GM20000 (cell line): ENCODE results near the gene PHF10.
"Not testable (repeated sequence)": the region's sequence is repeated elsewhere in the genome, so short reads cannot be mapped to it uniquely, and the experiment has no call there.

Source experiments
- DNase-seq: peaks from one replicate; pipeline ENCODE4 v3.0.0; 2012; ENCODE audit warnings: low spot score
- CTCF ChIP-seq: IDR thresholded peaks from 2 replicates; pipeline ENCODE4 v1.5.1; 2012; ENCODE audit warnings: mild to moderate bottlenecking, control low read depth; ENCODE audit errors: extremely low read depth, missing control alignments

Gene PHF10

GRCh38 chr6:169724494-169725124 is at the start of gene PHF10:
Gene PHF10, minus strand, starts transcription at chr6:169724500. Its CDS starts 569 bp downstream, at chr6:169723931.
- no peak for TF ChIP-seq CTCF
- DNase-seq, result peak; percentile 92

- no peak for DNase-seq
- no peak for TF ChIP-seq CTCF
These were observed 42.8 kb upstream of the PHF10 start for GRCh38 chr6:169766921-169767736.

- DNase-seq, result no peak
- TF ChIP-seq CTCF, result no peak
These were observed 41.9 kb upstream of the PHF10 start for GRCh38 chr6:169766232-169766631.

GRCh38 chr6:169765789-169766188 is 41.5 kb upstream of the PHF10 start:
- DNase-seq, result not testable (repeated sequence)

- DNase-seq, result no peak
- no peak for TF ChIP-seq CTCF
These were observed 39.6 kb upstream of the PHF10 start for GRCh38 chr6:169763881-169764280.

- no peak for DNase-seq
- TF ChIP-seq CTCF, result no peak
These were observed 39.0 kb upstream of the PHF10 start for GRCh38 chr6:169763308-169763707.

- DNase-seq, result no peak
- no peak for TF ChIP-seq CTCF
These were observed 30.9 kb upstream of the PHF10 start for GRCh38 chr6:169755162-169755561.

GRCh38 chr6:169752074-169752623 is 27.8 kb upstream of the PHF10 start:
- DNase-seq, result no peak
- no peak for TF ChIP-seq CTCF
